ENCODE measurements around the gene SV2A. TPM values are rescaled to one million over a fixed set of nuclear protein-coding genes. Genes with fewer than 3 reads are reported as not detected.
A peak's percentile ranks its signal among the peaks of the same experiment; 100 is the strongest.

The SV2A gene
- total and polyA plus RNA-seq, 4 donors, result 0.94 to 2.4 (median 1.6) TPM

DNA sequence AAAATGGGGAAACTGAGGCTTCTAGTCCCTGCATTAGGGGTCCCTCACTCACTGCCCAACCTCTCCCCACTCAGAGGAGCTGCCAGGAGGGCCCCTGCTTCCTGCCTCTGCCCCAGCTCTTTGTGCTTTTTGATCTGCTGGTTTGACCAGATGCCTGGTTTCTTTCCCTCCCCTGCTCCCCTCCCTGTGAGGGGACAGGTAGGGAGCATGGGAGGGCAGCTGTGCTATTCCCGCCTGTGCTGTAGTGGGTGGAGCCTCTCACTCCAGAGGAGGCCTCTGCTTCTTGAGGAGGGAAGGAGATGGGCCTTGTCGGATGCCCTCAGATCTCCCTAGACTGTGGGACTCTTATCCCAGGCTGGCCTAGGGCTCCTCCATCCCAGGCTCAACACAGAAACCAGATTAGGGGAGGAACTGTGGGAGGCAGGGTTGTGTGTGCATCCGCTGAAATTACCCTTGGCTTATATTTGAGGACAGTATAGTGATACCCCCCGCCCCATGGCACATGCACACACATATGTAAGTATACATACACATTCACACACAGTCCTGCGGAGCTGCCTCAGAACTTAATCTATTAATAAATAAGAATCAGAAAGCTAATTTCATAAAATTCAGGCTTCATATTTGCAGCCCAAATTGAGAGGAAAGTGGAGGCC lies 13.7 kb downstream of the SV2A start:
- Histone ChIP-seq H3K9ac (ENCODE audit: insufficient read depth in 1 of 2, low read length in 2 of 2) (no peak overlapping the region), H3K9me3 (ENCODE audit: control insufficient read depth in 4 of 4, insufficient read depth in 3 of 4, low read length in 3 of 4) (no peaks in the 10 kb centered on the region), H3K36me3 (ENCODE audit: control insufficient read depth in 4 of 4, insufficient read depth in 4 of 4, low read length in 4 of 4) (no peaks in the 10 kb centered on the region), H3K4me1 (ENCODE audit: control insufficient read depth in 5 of 5, insufficient read depth in 5 of 5, low read length in 5 of 5) (peaks cover 0 to 9% (median 3%) of the 10 kb centered on the region in 5 donors), H3K4me3 (no peak overlapping the region), H3K27me3 (ENCODE audit: control insufficient read depth in 3 of 3, insufficient read depth in 3 of 3, low read length in 2 of 3) (no peaks in the 10 kb centered on the region), H3K27ac (ENCODE audit: low read depth in 1 of 2, low read length in 1 of 2) (no peak overlapping the region)
- 89 to 94% methylated on average over 5 of the region's 5 CpGs for WGBS, 2 donors
- ATAC-seq (ENCODE audit: insufficient read depth, low FRiP score), result no peak
- DNase-seq, result peak in 1 of 3 donors; percentile 21
- TF ChIP-seq, protein P1, sequence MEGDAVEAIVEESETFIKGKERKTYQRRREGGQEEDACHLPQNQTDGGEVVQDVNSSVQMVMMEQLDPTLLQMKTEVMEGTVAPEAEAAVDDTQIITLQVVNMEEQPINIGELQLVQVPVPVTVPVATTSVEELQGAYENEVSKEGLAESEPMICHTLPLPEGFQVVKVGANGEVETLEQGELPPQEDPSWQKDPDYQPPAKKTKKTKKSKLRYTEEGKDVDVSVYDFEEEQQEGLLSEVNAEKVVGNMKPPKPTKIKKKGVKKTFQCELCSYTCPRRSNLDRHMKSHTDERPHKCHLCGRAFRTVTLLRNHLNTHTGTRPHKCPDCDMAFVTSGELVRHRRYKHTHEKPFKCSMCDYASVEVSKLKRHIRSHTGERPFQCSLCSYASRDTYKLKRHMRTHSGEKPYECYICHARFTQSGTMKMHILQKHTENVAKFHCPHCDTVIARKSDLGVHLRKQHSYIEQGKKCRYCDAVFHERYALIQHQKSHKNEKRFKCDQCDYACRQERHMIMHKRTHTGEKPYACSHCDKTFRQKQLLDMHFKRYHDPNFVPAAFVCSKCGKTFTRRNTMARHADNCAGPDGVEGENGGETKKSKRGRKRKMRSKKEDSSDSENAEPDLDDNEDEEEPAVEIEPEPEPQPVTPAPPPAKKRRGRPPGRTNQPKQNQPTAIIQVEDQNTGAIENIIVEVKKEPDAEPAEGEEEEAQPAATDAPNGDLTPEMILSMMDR (IDR thresholded peaks at IDR 0.05; ENCODE audit: control extremely low read depth, extremely low read depth), result no peak

- 6 to 10% methylated on average over 65 of the region's 65 CpGs for WGBS, 2 donors
- TF ChIP-seq, protein P1 (IDR thresholded peaks at IDR 0.05; ENCODE audit: control extremely low read depth, extremely low read depth), result no peak
- Histone ChIP-seq H3K36me3 (ENCODE audit: control insufficient read depth in 4 of 4, insufficient read depth in 4 of 4, low read length in 4 of 4) (no peaks in the 10 kb centered on the region), H3K9ac (ENCODE audit: insufficient read depth in 1 of 2, low read length in 2 of 2) (peak within 1 kb of the TSS; percentile 55 to 78), H3K4me1 (ENCODE audit: control insufficient read depth in 5 of 5, insufficient read depth in 5 of 5, low read length in 5 of 5) (peaks cover 0 to 9% (median 3%) of the 10 kb centered on the region in 5 donors), H3K9me3 (ENCODE audit: control insufficient read depth in 4 of 4, insufficient read depth in 3 of 4, low read length in 3 of 4) (no peaks in the 10 kb centered on the region), H3K27ac (ENCODE audit: low read depth in 1 of 2, low read length in 1 of 2) (peak within 1 kb of the TSS; percentile 87 to 98), H3K27me3 (ENCODE audit: control insufficient read depth in 3 of 3, insufficient read depth in 3 of 3, low read length in 2 of 3) (no peaks in the 10 kb centered on the region), H3K4me3 (peak within 1 kb of the TSS; percentile 67)
- ATAC-seq (ENCODE audit: insufficient read depth, low FRiP score), result peak; percentile 100
- DNase-seq, result peak; percentile 93 to 97 (median 96)
These were observed 18.0 kb downstream of the SV2A start, which contains the start of gene BOLA1 for GRCh38 chr1:149899460-149900284. Gene BOLA1, plus strand, starts transcription at chr1:149899568. Its CDS starts 492 bp downstream, at chr1:149900060.

GRCh38 chr1:149896575-149896974 lies 21.1 kb downstream of the SV2A start:
- Histone ChIP-seq H3K4me1 (ENCODE audit: control insufficient read depth in 5 of 5, insufficient read depth in 5 of 5, low read length in 5 of 5) (peaks cover 0 to 9% (median 3%) of the 10 kb centered on the region in 5 donors), H3K9me3 (ENCODE audit: control insufficient read depth in 4 of 4, insufficient read depth in 3 of 4, low read length in 3 of 4) (no peaks in the 10 kb centered on the region), H3K4me3 (no peak overlapping the region), H3K36me3 (ENCODE audit: control insufficient read depth in 4 of 4, insufficient read depth in 4 of 4, low read length in 4 of 4) (no peaks in the 10 kb centered on the region), H3K27me3 (ENCODE audit: control insufficient read depth in 3 of 3, insufficient read depth in 3 of 3, low read length in 2 of 3) (no peaks in the 10 kb centered on the region), H3K9ac (ENCODE audit: insufficient read depth in 1 of 2, low read length in 2 of 2) (no peak overlapping the region), H3K27ac (ENCODE audit: low read depth in 1 of 2, low read length in 1 of 2) (no peak overlapping the region)
- no peak for ATAC-seq (ENCODE audit: insufficient read depth, low FRiP score)
- DNase-seq, result no peak
- WGBS, 2 donors, result 84 to 91% methylated on average over 4 of the region's 4 CpGs
- TF ChIP-seq, protein P1 (IDR thresholded peaks at IDR 0.05; ENCODE audit: control extremely low read depth, extremely low read depth), result no peak

All from lung (tissue), 12 donors.